Neuronal stem cell (in vitro differentiated cells): Measurements from ENCODE around the gene HNRNPAB.

Source experiments
- DNase-seq: peaks from one replicate; pipeline ENCODE4 v3.0.0-alpha.2; 2013; ENCODE audit warnings: low spot score
- H2AFZ ChIP-seq: one replicate; pipeline ENCODE4 v1.6.1; 2013; ENCODE audit warnings: mild to moderate bottlenecking, low read length, inconsistent platforms
- H2AK5ac ChIP-seq: 2 replicates; pipeline ENCODE4 v1.6.1; 2013; ENCODE audit warnings: low read depth, mild to moderate bottlenecking, inconsistent platforms, low read length, moderate library complexity, mixed read lengths
- H2BK120ac ChIP-seq: 2 replicates; pipeline ENCODE4 v1.6.1; 2013; ENCODE audit warnings: low read depth, mild to moderate bottlenecking, inconsistent platforms, low read length, moderate library complexity, mixed read lengths
- H2BK12ac ChIP-seq: one replicate; pipeline ENCODE4 v1.6.1; 2013; ENCODE audit warnings: low read length, inconsistent platforms
- H2BK15ac ChIP-seq: 2 replicates; pipeline ENCODE4 v1.6.1; 2013; ENCODE audit warnings: mild to moderate bottlenecking, low read length, inconsistent platforms, mixed read lengths
- H2BK5ac ChIP-seq: one replicate; pipeline ENCODE4 v1.6.1; 2013; ENCODE audit warnings: inconsistent platforms, mild to moderate bottlenecking, low read length, moderate library complexity
- H3K14ac ChIP-seq: one replicate; pipeline ENCODE4 v1.6.1; 2013; ENCODE audit warnings: low read length, inconsistent platforms
- H3K18ac ChIP-seq: 2 replicates; pipeline ENCODE4 v1.6.1; 2013; ENCODE audit warnings: low read length, inconsistent platforms
- H3K23ac ChIP-seq: 2 replicates; pipeline ENCODE4 v1.6.1; 2013; ENCODE audit warnings: low read depth, mild to moderate bottlenecking, mixed read lengths, low read length, inconsistent platforms; ENCODE audit not compliant: poor library complexity
- H3K27ac ChIP-seq: replicated peaks from 3 replicates; pipeline ENCODE4 v1.5.1; 2013; ENCODE audit warnings: low read length, inconsistent platforms
- H3K27me3 ChIP-seq, 3 experiments: 2 replicates each; pipeline ENCODE4 v1.6.1; 2013; ENCODE audit warnings: low read length in 3 of 3, mild to moderate bottlenecking in 2 of 3, inconsistent platforms in 1 of 3, low read depth in 1 of 3, mixed read lengths in 1 of 3, moderate library complexity in 1 of 3; ENCODE audit not compliant: control insufficient read depth in 3 of 3, insufficient read depth in 3 of 3
- H3K36me3 ChIP-seq, 2 donors: replicated peaks in 1 of 2; 2 replicates each; pipeline ENCODE4 v1.6.1; 2013; ENCODE audit warnings: low read length in 2 of 2; ENCODE audit not compliant: control insufficient read depth in 2 of 2, insufficient read depth in 2 of 2
- H3K4ac ChIP-seq: 2 replicates; pipeline ENCODE4 v1.6.1; 2013; ENCODE audit warnings: inconsistent platforms, mild to moderate bottlenecking, low read length, moderate library complexity
- H3K4me1 ChIP-seq, 2 donors: 1 replicate in 1 of 2; 2 replicates in 1 of 2; pipeline ENCODE4 v1.6.1; 2013; ENCODE audit warnings: low read length in 2 of 2, low read depth in 1 of 2; ENCODE audit not compliant: control insufficient read depth in 2 of 2, insufficient read depth in 1 of 2
- H3K4me2 ChIP-seq: one replicate; pipeline ENCODE4 v1.6.1; 2013; ENCODE audit warnings: mild to moderate bottlenecking, low read length, inconsistent platforms; ENCODE audit not compliant: insufficient read depth, poor library complexity, severe bottlenecking
- H3K4me3 ChIP-seq, 2 donors: 2 replicates each; pipeline ENCODE4 v1.5.1; 2013; ENCODE audit warnings: low read length in 2 of 2, mild to moderate bottlenecking in 2 of 2, inconsistent platforms in 1 of 2, moderate library complexity in 1 of 2
- H3K79me1 ChIP-seq: one replicate; pipeline ENCODE4 v1.6.1; 2013; ENCODE audit warnings: low read depth, mild to moderate bottlenecking, inconsistent platforms, low read length, moderate library complexity
- H3K9ac ChIP-seq: one replicate; pipeline ENCODE4 v1.6.1; 2013; ENCODE audit warnings: mild to moderate bottlenecking, low read depth, low read length, inconsistent platforms; ENCODE audit not compliant: poor library complexity
- H3K9me3 ChIP-seq, 2 donors: replicated peaks in 1 of 2; 2 replicates each; pipeline versions ENCODE3 to v1.6.1; 2013; ENCODE audit warnings: low read length in 2 of 2, mild to moderate bottlenecking in 2 of 2, inconsistent platforms in 1 of 2, low read depth in 1 of 2, mixed read lengths in 1 of 2, moderate library complexity in 1 of 2; ENCODE audit not compliant: control insufficient read depth in 2 of 2, insufficient read depth in 1 of 2
- H4K8ac ChIP-seq: one replicate; pipeline ENCODE4 v1.6.1; 2013; ENCODE audit warnings: low read depth, mild to moderate bottlenecking, inconsistent platforms, low read length, moderate library complexity
- H4K91ac ChIP-seq: one replicate; pipeline ENCODE4 v1.6.1; 2013; ENCODE audit warnings: low read length, low read depth, mild to moderate bottlenecking, inconsistent platforms; ENCODE audit not compliant: poor library complexity
- WGBS, 2 donors: extraction: QIAGEN DNeasy Blood & Tissue Kit; methylation state at CpG; one replicate each; pipeline ENCODE4 v1.1.7; 2013; ENCODE audit warnings: missing lambda C conversion rate in 2 of 2, mixed read lengths in 1 of 2; ENCODE audit not compliant: insufficient read length in 2 of 2, insufficient replicate concordance in 1 of 2; ENCODE audit errors: extremely low coverage in 2 of 2; 5-methylcytosine and 5-hydroxymethylcytosine counted together

HNRNPAB gene

GRCh38 chr5:178163772-178164735 is 40.3 kb upstream of the HNRNPAB start:
- H3K4me1 ChIP-seq: peaks cover 3 to 4% of the 10 kb centered on the region in 2 donors
- H2BK120ac ChIP-seq: no peak overlapping the region
- DNase-seq: peak; percentile 84
- H2AK5ac ChIP-seq: peak overlapping the region; percentile 93
- peak overlapping the region; percentile 15 to 70 for H3K4me3 ChIP-seq
- peak overlapping the region; percentile 87 for H2AFZ ChIP-seq
- H3K4me2 ChIP-seq: peak overlapping the region; percentile 57
- no peak overlapping the region for H3K27ac ChIP-seq
- H3K27me3 ChIP-seq: peaks cover 0 to 15% (median 0%) of the 10 kb centered on the region in 3 experiments
- H3K4ac ChIP-seq: peak overlapping the region; percentile 15
- H4K91ac ChIP-seq: no peak overlapping the region
- no peak overlapping the region for H4K8ac ChIP-seq
- H3K36me3 ChIP-seq: no peaks in the 10 kb centered on the region
- no peak overlapping the region for H2BK12ac ChIP-seq
- H3K18ac ChIP-seq: peak overlapping the region; percentile 58
- H3K9me3 ChIP-seq: no peaks in the 10 kb centered on the region
- H3K79me1 ChIP-seq: no peaks in the 10 kb centered on the region
- H3K23ac ChIP-seq: no peak overlapping the region
- peak overlapping the region; percentile 45 for H3K9ac ChIP-seq
- peak overlapping the region; percentile 37 for H2BK15ac ChIP-seq
- no peak overlapping the region for H3K14ac ChIP-seq
- no CpG with 5 or more reads among the region's 33 CpGs for WGBS, 2 donors
- H2BK5ac ChIP-seq: peak overlapping the region; percentile 1

GRCh38 chr5:178165581-178165980 is 38.8 kb upstream of the HNRNPAB start:
- H3K79me1 ChIP-seq: no peaks in the 10 kb centered on the region
- H2BK5ac ChIP-seq: no peak overlapping the region
- H2AFZ ChIP-seq: no peak overlapping the region
- no CpG with 5 or more reads among the region's 38 CpGs for WGBS, 2 donors
- no peak overlapping the region for H3K14ac ChIP-seq
- H3K4me3 ChIP-seq: no peak overlapping the region
- H3K27ac ChIP-seq: no peak overlapping the region
- H4K8ac ChIP-seq: no peak overlapping the region
- no peak overlapping the region for H2BK12ac ChIP-seq
- no peak overlapping the region for H3K18ac ChIP-seq
- no peaks in the 10 kb centered on the region for H3K9me3 ChIP-seq
- no peak overlapping the region for H3K4me2 ChIP-seq
- H3K4ac ChIP-seq: no peak overlapping the region
- no peak overlapping the region for H3K23ac ChIP-seq
- no peak overlapping the region for H2BK15ac ChIP-seq
- peaks cover 0 to 15% (median 0%) of the 10 kb centered on the region in 3 experiments for H3K27me3 ChIP-seq
- H2BK120ac ChIP-seq: no peak overlapping the region
- H3K4me1 ChIP-seq: peaks cover 3 to 4% of the 10 kb centered on the region in 2 donors
- no peaks in the 10 kb centered on the region for H3K36me3 ChIP-seq
- H4K91ac ChIP-seq: no peak overlapping the region
- no peak overlapping the region for H2AK5ac ChIP-seq
- DNase-seq: no peak
- no peak overlapping the region for H3K9ac ChIP-seq

GRCh38 chr5:178170455-178170854 is 33.9 kb upstream of the HNRNPAB start:
- Histone ChIP-seq H4K8ac (no peak overlapping the region), H3K18ac (no peak overlapping the region), H3K4me2 (no peak overlapping the region), H4K91ac (no peak overlapping the region), H3K79me1 (no peaks in the 10 kb centered on the region), H2BK12ac (no peak overlapping the region), H3K36me3 (no peaks in the 10 kb centered on the region), H2BK15ac (no peak overlapping the region), H2AK5ac (no peak overlapping the region), H3K4me1 (no peaks in the 10 kb centered on the region), H3K9ac (no peak overlapping the region), H3K9me3 (no peaks in the 10 kb centered on the region), H2BK5ac (no peak overlapping the region), H3K14ac (no peak overlapping the region), H2AFZ (no peak overlapping the region), H2BK120ac (no peak overlapping the region), H3K27me3 (peaks cover 0 to 4% (median 0%) of the 10 kb centered on the region in 3 experiments), H3K23ac (no peak overlapping the region), H3K4me3 (no peak overlapping the region), H3K27ac (no peak overlapping the region), H3K4ac (no peak overlapping the region)
- no peak for DNase-seq
- WGBS, 2 donors: no CpG with 5 or more reads among the region's 2 CpGs

GRCh38 chr5:178174456-178174855 is 29.9 kb upstream of the HNRNPAB start:
- Histone ChIP-seq H2BK120ac (no peak overlapping the region), H3K79me1 (no peaks in the 10 kb centered on the region), H2AFZ (no peak overlapping the region), H2AK5ac (no peak overlapping the region), H3K9ac (no peak overlapping the region), H3K36me3 (no peaks in the 10 kb centered on the region), H3K14ac (no peak overlapping the region), H3K4me1 (no peaks in the 10 kb centered on the region), H3K23ac (no peak overlapping the region), H2BK12ac (no peak overlapping the region), H2BK15ac (no peak overlapping the region), H3K18ac (no peak overlapping the region), H3K27me3 (no peaks in the 10 kb centered on the region), H2BK5ac (no peak overlapping the region), H3K27ac (no peak overlapping the region), H3K9me3 (peaks cover 0 to under 1% of the 10 kb centered on the region in 2 donors), H3K4me3 (no peak overlapping the region), H3K4me2 (no peak overlapping the region), H4K91ac (no peak overlapping the region), H4K8ac (no peak overlapping the region), H3K4ac (no peak overlapping the region)
- DNase-seq: no peak
- WGBS, 2 donors: 100% methylated on average over 2 of the region's 3 CpGs; no CpG with 5 or more reads in 1 of the 2 donors
